B cell (primary cell): Measurements from ENCODE around the gene VCL. TPM values are rescaled to one million over a fixed set of nuclear protein-coding genes. Genes with fewer than 3 reads are reported as not detected.

ENCODE experiments used
- ATAC-seq: fragments of 200-7000 bp; cut with Tn5 transposase; one replicate; pipeline ENCODE4 v1.10.0; 2021; ENCODE audit warnings: low read depth, mild to moderate bottlenecking, moderate number of reproducible peaks, moderate library complexity
- CTCF ChIA-PET: fragments of 350-600 bp; sonication (Branson Sonifier 250); formaldehyde crosslinking; loops from one replicate; lab custom pipeline; 2021; ENCODE audit warnings: antibody characterized with exemption, inconsistent platforms; lab: Charles Lee
- POLR2A ChIA-PET: fragments of 350-600 bp; sonication (Branson Sonifier 250); formaldehyde crosslinking; loops from one replicate; lab custom pipeline; 2021; ENCODE audit warnings: antibody characterized with exemption; lab: Charles Lee
- DNase-seq: peaks from one replicate; pipeline ENCODE4 v3.0.0; 2013
- H2AFZ ChIP-seq: 2 replicates; pipeline ENCODE4 v1.6.1; 2012; ENCODE audit warnings: mild to moderate bottlenecking, low read depth, low read length; ENCODE audit not compliant: insufficient read depth, poor library complexity, severe bottlenecking
- H3K27ac ChIP-seq, 2 donors: 1 replicate in 1 of 2; 2 replicates in 1 of 2; pipeline ENCODE4 v1.5.1; 2012 to 2013; ENCODE audit warnings: low read length in 2 of 2, mild to moderate bottlenecking in 2 of 2, moderate library complexity in 1 of 2
- H3K27me3 ChIP-seq, 4 experiments: fragments of 200-600 bp in 1 of 4; sonication (generic) in 1 of 4; replicated peaks in 1 of 4; 1 replicate in 2 of 4; 2 replicates in 2 of 4; pipeline versions ENCODE4 v1.6.1 to v1.7.0; 2013 to 2016; ENCODE audit warnings: low read length in 3 of 4, mild to moderate bottlenecking in 2 of 4, mixed read lengths in 1 of 4, moderate library complexity in 1 of 4; ENCODE audit not compliant: insufficient read depth in 4 of 4, control insufficient read depth in 3 of 4; ENCODE audit errors: control extremely low read depth in 1 of 4
- H3K36me3 ChIP-seq, 2 experiments: replicated peaks in 1 of 2; 1 replicate in 1 of 2; 2 replicates in 1 of 2; pipeline versions ENCODE4 v1.6.1 to v1.7.1; 2013; ENCODE audit warnings: low read length in 1 of 2; ENCODE audit not compliant: insufficient read depth in 2 of 2, control insufficient read depth in 1 of 2; ENCODE audit errors: control extremely low read depth in 1 of 2, extremely low read depth in 1 of 2
- H3K4me1 ChIP-seq, 2 donors: fragments of 200-600 bp in 1 of 2; sonication (generic) in 1 of 2; 1 replicate in 1 of 2; 2 replicates in 1 of 2; pipeline versions ENCODE4 v1.5.1 to v1.6.1; 2013 to 2017; ENCODE audit warnings: low read length in 2 of 2; ENCODE audit not compliant: control insufficient read depth in 2 of 2, insufficient read depth in 2 of 2
- H3K4me2 ChIP-seq: replicated peaks from 2 replicates; pipeline ENCODE3; 2012; ENCODE audit warnings: mild to moderate bottlenecking, low read depth, low read length; ENCODE audit not compliant: poor library complexity, severe bottlenecking
- H3K4me3 ChIP-seq, 5 experiments: fragments of 200-600 bp in 1 of 5; sonication (generic) in 1 of 5; 1 replicate in 3 of 5; 2 replicates in 2 of 5; pipeline versions ENCODE4 v1.5.1 to v1.7.0; 2011 to 2016; ENCODE audit warnings: low read length in 4 of 5, mild to moderate bottlenecking in 4 of 5, low read depth in 2 of 5, control low read depth in 1 of 5, moderate library complexity in 1 of 5; ENCODE audit not compliant: insufficient read depth in 1 of 5; ENCODE audit errors: control extremely low read depth in 1 of 5, extremely low read depth in 1 of 5
- H3K79me2 ChIP-seq: fragments of 200-600 bp; sonication (generic); one replicate; pipeline ENCODE4 v1.6.0; 2016; ENCODE audit warnings: low read length; ENCODE audit not compliant: control insufficient read depth, insufficient read depth
- H3K9ac ChIP-seq: fragments of 200-600 bp; sonication (generic); 2 replicates; pipeline ENCODE4 v1.6.1; 2017; ENCODE audit warnings: mild to moderate bottlenecking, low read length, moderate library complexity
- H3K9me3 ChIP-seq, 3 donors: one replicate each; pipeline versions ENCODE4 v1.6.1 to v1.7.1; 2013; ENCODE audit warnings: low read length in 2 of 3; ENCODE audit not compliant: control insufficient read depth in 2 of 3, insufficient read depth in 1 of 3; ENCODE audit errors: control extremely low read depth in 1 of 3
- H4K20me1 ChIP-seq: 2 replicates; pipeline ENCODE4 v1.6.0; 2012; ENCODE audit warnings: mild to moderate bottlenecking, low read length; ENCODE audit not compliant: insufficient read depth, control insufficient read depth, poor library complexity, severe bottlenecking
- H3K27ac Mint-ChIP-seq: one replicate; pipeline ENCODE4 v1.8.0; 2021; ENCODE audit warnings: mixed read lengths
- H3K27me3 Mint-ChIP-seq: one replicate; pipeline ENCODE4 v1.8.0; 2021; ENCODE audit warnings: mixed read lengths
- H3K4me1 Mint-ChIP-seq: one replicate; pipeline ENCODE4 v1.8.0; 2021; ENCODE audit warnings: mixed read lengths
- H3K4me3 Mint-ChIP-seq: one replicate; pipeline ENCODE4 v1.8.0; 2021; ENCODE audit warnings: mixed read lengths
- H3K9me3 Mint-ChIP-seq: one replicate; pipeline ENCODE4 v1.8.0; 2022; ENCODE audit warnings: mixed read lengths; ENCODE audit not compliant: insufficient read depth
- CTCF ChIP-seq: fragments of 200-600 bp; IDR thresholded peaks from one replicate; pipeline ENCODE4 v1.8.0; 2022; ENCODE audit warnings: antibody characterized with exemption, mild to moderate bottlenecking
- EZH2 ChIP-seq: IDR thresholded peaks from 2 replicates; pipeline ENCODE4 v1.6.1; 2012; ENCODE audit warnings: borderline replicate concordance, low read depth, mild to moderate bottlenecking, moderate library complexity, low read length; ENCODE audit not compliant: insufficient read depth, poor library complexity, severe bottlenecking
- WGBS: methylation state at CpG from one replicate; pipeline ENCODE4 v1.1.5; 2013; ENCODE audit warnings: missing lambda C conversion rate; ENCODE audit not compliant: insufficient coverage; 5-methylcytosine and 5-hydroxymethylcytosine counted together
- intact Hi-C: fragments of 100-400 bp; cut with micrococcal nuclease; formaldehyde crosslinking; loops from one replicate; pipeline ENCODE4 v1.10.0; 2022
- polyA plus RNA-seq: library from polyadenylated mRNA; depleted of rRNA; stranded (reverse); fragments of >200 nt; gene quantifications from 2 replicates; pipeline ENCODE4 v1.2.3, GENCODE V29; 2012
- total RNA-seq, 2 donors: library from RNA; stranded (reverse); fragments of 120-200 nt in 1 of 2; gene quantifications; 1 replicate in 1 of 2; 2 replicates in 1 of 2; pipeline versions ENCODE4 v1.2.3 to v1.2.4, GENCODE V29; 2013 to 2022

The VCL gene
- total and polyA plus RNA-seq, 2 donors (not counting 1 experiment from before 2014, with no cell fraction given), result 13.1 to 29.8 TPM

GRCh38 chr10:74081941-74082718, 84.2 kb downstream of the VCL start:
- ATAC-seq (no peak), DNase-seq (no peak)
- TF ChIP-seq EZH2, result no peak
- no peak for TF ChIP-seq CTCF
- no peaks in the 10 kb centered on the region for H3K79me2 ChIP-seq
- H4K20me1 ChIP-seq, result no peaks in the 10 kb centered on the region
- no peak overlapping the region for H2AFZ ChIP-seq
- H3K27ac ChIP-seq, result no peak overlapping the region
- H3K4me2 ChIP-seq, result no peak overlapping the region
- no peak overlapping the region for H3K9ac ChIP-seq
- H3K27me3 ChIP-seq, result no peaks in the 10 kb centered on the region
- ChIA-PET CTCF (interaction anchor here (0.6 to 7.2 kb wide), 34 partner anchors 8 to 590 kb away, joined by 3 to 219 read pairs (median 4); no protein-coding TSS in a partner anchor), POLR2A (interaction anchor here (1.0 kb wide), 1 partner anchor 196 kb away, joined by 3 read pairs; no protein-coding TSS in a partner anchor)
- no peak overlapping the region for H3K4me3 ChIP-seq
- Mint-ChIP-seq H3K9me3 (no peaks in the 10 kb centered on the region), H3K4me3 (no peak overlapping the region), H3K27ac (no peak overlapping the region), H3K27me3 (no peaks in the 10 kb centered on the region), H3K4me1 (peaks cover 36% of the 10 kb centered on the region)
- H3K9me3 ChIP-seq, result no peaks in the 10 kb centered on the region
- peaks cover 17 to 18% of the 10 kb centered on the region in 2 donors for H3K4me1 ChIP-seq
- WGBS, result 75% methylated on average over 2 of the region's 5 CpGs
- intact Hi-C loops, result loop anchor here (1.0 to 5.0 kb wide), 4 partner anchors 125 to 233 kb away; no protein-coding TSS in a partner anchor
- peaks cover 3 to 9% of the 10 kb centered on the region in 2 experiments for H3K36me3 ChIP-seq

- H3K9ac ChIP-seq, result no peak overlapping the region
These were observed 85.4 kb downstream of the VCL start for GRCh38 chr10:74083304-74083703.

More at GRCh38 chr10:74083304-74083703, 85.4 kb downstream of the VCL start:
- Histone ChIP-seq H3K9me3 (no peaks in the 10 kb centered on the region), H3K4me1 (peaks cover 13 to 14% of the 10 kb centered on the region in 2 donors), H3K27ac (no peak overlapping the region), H2AFZ (no peak overlapping the region), H3K27me3 (no peaks in the 10 kb centered on the region), H4K20me1 (no peaks in the 10 kb centered on the region), H3K4me3 (no peak overlapping the region), H3K79me2 (no peaks in the 10 kb centered on the region), H3K4me2 (no peak overlapping the region), H3K36me3 (peaks cover 3 to 9% of the 10 kb centered on the region in 2 experiments)
- peaks cover 28% of the 10 kb centered on the region for H3K4me1 Mint-ChIP-seq
- POLR2A ChIA-PET, result no interaction called here
- 100% methylated on average over 2 of the region's 2 CpGs for WGBS
- no peaks in the 10 kb centered on the region for H3K27me3 Mint-ChIP-seq
- DNase-seq (no peak), ATAC-seq (no peak)
- H3K9me3 Mint-ChIP-seq, result no peaks in the 10 kb centered on the region
- TF ChIP-seq EZH2 (no peak), CTCF (no peak)
- intact Hi-C loops, result loop anchor here (5.0 kb wide), 2 partner anchors 126 to 141 kb away; no protein-coding TSS in a partner anchor
- H3K4me3 Mint-ChIP-seq, result no peak overlapping the region
- no peak overlapping the region for H3K27ac Mint-ChIP-seq
- CTCF ChIA-PET, result interaction anchor here (0.6 to 7.2 kb wide), 8 partner anchors 9 to 203 kb away, joined by 3 to 219 read pairs (median 4); no protein-coding TSS in a partner anchor
